ENCODE results near the gene KIF19.
"Not testable (repeated sequence)": the region's sequence is repeated elsewhere in the genome, so short reads cannot be mapped to it uniquely, and the experiment has no call there.

The KIF19 gene

GRCh38 chr17:74389937-74390679 is 64.1 kb downstream of the KIF19 start:
- DNase-seq (ENCODE audit: low read depth in 2 of 2), result no peak

- DNase-seq (ENCODE audit: low read depth in 2 of 2), result no peak
Observed at GRCh38 chr17:74390680-74391653, 64.9 kb downstream of the KIF19 start.

GRCh38 chr17:74391771-74392170 is 65.7 kb downstream of the KIF19 start:
- no peak for DNase-seq (ENCODE audit: low read depth in 2 of 2)

- DNase-seq (ENCODE audit: low read depth in 2 of 2), result no peak
Observed at GRCh38 chr17:74392848-74393247, 66.8 kb downstream of the KIF19 start.

- DNase-seq (ENCODE audit: low read depth in 2 of 2), result no peak
Observed at GRCh38 chr17:74393346-74393942, 67.4 kb downstream of the KIF19 start.

GRCh38 chr17:74394275-74394950 is 68.4 kb downstream of the KIF19 start:
- no peak for DNase-seq (ENCODE audit: low read depth in 2 of 2)

GRCh38 chr17:74394977-74395376 is 69.0 kb downstream of the KIF19 start:
- no peak for DNase-seq (ENCODE audit: low read depth in 2 of 2)

- no peak for DNase-seq (ENCODE audit: low read depth in 2 of 2)
Observed at GRCh38 chr17:74396567-74396966, 70.5 kb downstream of the KIF19 start.

- DNase-seq (ENCODE audit: low read depth in 2 of 2), result no peak
Observed at GRCh38 chr17:74402048-74402447, 76.0 kb downstream of the KIF19 start.

GRCh38 chr17:74403512-74404137 is 77.6 kb downstream of the KIF19 start:
- no peak for DNase-seq (ENCODE audit: low read depth in 2 of 2)

GRCh38 chr17:74404218-74404617 is 78.2 kb downstream of the KIF19 start:
- no peak for DNase-seq (ENCODE audit: low read depth in 2 of 2)

- DNase-seq (ENCODE audit: low read depth in 2 of 2), result no peak
Observed at GRCh38 chr17:74404789-74405188, 78.8 kb downstream of the KIF19 start.

- not testable (repeated sequence) for DNase-seq (ENCODE audit: low read depth in 2 of 2)
Observed at GRCh38 chr17:74405311-74405710, 79.3 kb downstream of the KIF19 start.

All from stimulated activated CD4-positive, alpha-beta T cell treated with anti-CD3 and anti-CD28 coated beads, Interleukin-4, amount 100 ng/mL, for 48 hours (primary cell).